ENCODE data around the gene ECM2. TPM values are rescaled to one million over a fixed set of nuclear protein-coding genes. Genes with fewer than 3 reads are reported as not detected.
A peak's percentile ranks its signal among the peaks of the same experiment; 100 is the strongest.

ECM2 gene
- total RNA-seq, 1 donor from 2014 or later, result 9.4 TPM

GRCh38 chr9:92547356-92547755 lies 11.6 kb upstream of the ECM2 start:
- H3K27ac ChIP-seq, result no peak overlapping the region
- no peaks in the 10 kb centered on the region for H3K27me3 ChIP-seq (ENCODE audit: low read depth)
- H3K9me3 ChIP-seq, result no peaks in the 10 kb centered on the region
- no peaks in the 10 kb centered on the region for H3K36me3 ChIP-seq
- no peak for TF ChIP-seq CTCF (IDR thresholded peaks at IDR 0.05)
- ATAC-seq (no peak), DNase-seq (no peak)
- H3K4me3 ChIP-seq, result no peak overlapping the region
- intact Hi-C loops (cut with DNase I), result no loop called here
- H3K4me1 ChIP-seq, result no peaks in the 10 kb centered on the region

- no peak overlapping the region for H3K27ac ChIP-seq
- no peaks in the 10 kb centered on the region for H3K27me3 ChIP-seq (ENCODE audit: low read depth)
- H3K9me3 ChIP-seq, result no peaks in the 10 kb centered on the region
- DNase-seq (no peak), ATAC-seq (no peak)
- intact Hi-C loops (cut with DNase I), result no loop called here
- no peak overlapping the region for H3K4me3 ChIP-seq
- H3K36me3 ChIP-seq, result no peaks in the 10 kb centered on the region
- no peaks in the 10 kb centered on the region for H3K4me1 ChIP-seq
- no peak for TF ChIP-seq CTCF (IDR thresholded peaks at IDR 0.05)
These were observed 9.3 kb upstream of the ECM2 start for GRCh38 chr9:92545002-92545510.

GRCh38 chr9:92543972-92544371 lies 8.2 kb upstream of the ECM2 start:
- intact Hi-C loops (cut with DNase I), result no loop called here
- Histone ChIP-seq H3K27me3 (ENCODE audit: low read depth) (no peaks in the 10 kb centered on the region), H3K36me3 (no peaks in the 10 kb centered on the region), H3K27ac (no peak overlapping the region), H3K4me1 (no peaks in the 10 kb centered on the region), H3K9me3 (no peaks in the 10 kb centered on the region), H3K4me3 (no peak overlapping the region)
- no peak for TF ChIP-seq CTCF (IDR thresholded peaks at IDR 0.05)
- DNase-seq (no peak), ATAC-seq (no peak)

- Histone ChIP-seq H3K36me3 (no peaks in the 10 kb centered on the region), H3K4me3 (no peak overlapping the region), H3K9me3 (no peaks in the 10 kb centered on the region), H3K4me1 (peaks cover 12% of the 10 kb centered on the region), H3K27ac (no peak overlapping the region), H3K27me3 (ENCODE audit: low read depth) (no peaks in the 10 kb centered on the region)
- no peak for DNase-seq
- intact Hi-C loops (cut with DNase I), result no loop called here
- TF ChIP-seq CTCF (IDR thresholded peaks at IDR 0.05), result no peak
- no peak for ATAC-seq
These were observed 2.8 kb upstream of the ECM2 start for GRCh38 chr9:92538541-92538940.

GRCh38 chr9:92534674-92535073 lies 1.1 kb downstream of the ECM2 start:
- no peaks in the 10 kb centered on the region for H3K9me3 ChIP-seq
- no peaks in the 10 kb centered on the region for H3K36me3 ChIP-seq
- peak in 1 of 2 donors; percentile 30 for ATAC-seq
- H3K4me1 ChIP-seq, result peaks cover 12% of the 10 kb centered on the region
- intact Hi-C loops (cut with DNase I), result no loop called here
- TF ChIP-seq CTCF (IDR thresholded peaks at IDR 0.05), result no peak
- no peaks in the 10 kb centered on the region for H3K27me3 ChIP-seq (ENCODE audit: low read depth)
- H3K4me3 ChIP-seq, result peak overlapping the region; percentile 17
- peak overlapping the region; percentile 22 for H3K27ac ChIP-seq
- no peak for DNase-seq

- H3K4me3 ChIP-seq, result peak overlapping the region; percentile 17
- no peaks in the 10 kb centered on the region for H3K36me3 ChIP-seq
- intact Hi-C loops (cut with DNase I), result no loop called here
- no peaks in the 10 kb centered on the region for H3K9me3 ChIP-seq
- H3K4me1 ChIP-seq, result peaks cover 12% of the 10 kb centered on the region
- no peaks in the 10 kb centered on the region for H3K27me3 ChIP-seq (ENCODE audit: low read depth)
- ATAC-seq, result no peak
- TF ChIP-seq CTCF (IDR thresholded peaks at IDR 0.05), result no peak
- H3K27ac ChIP-seq, result no peak overlapping the region
- DNase-seq, result no peak
These were observed 1.6 kb downstream of the ECM2 start for GRCh38 chr9:92534204-92534603.
